RWPE1 (cell line): ENCODE data around the gene RPS8.
A peak's percentile ranks its signal among the peaks of the same experiment; 100 is the strongest.

Source experiments
- CTCF ChIA-PET: fragments of 350-600 bp; sonication (Branson Sonifier 250); formaldehyde crosslinking; extraction: SDS; loops from one replicate; lab custom pipeline; 2021; lab: Yijun Ruan, JAX
- POLR2A ChIA-PET: fragments of 400-600 bp; formaldehyde crosslinking; extraction: SDS; loops from one replicate; lab custom pipeline; 2020; ENCODE audit warnings: antibody characterized with exemption; ENCODE audit not compliant: low non-redundant PET; lab: Yijun Ruan, JAX
- DNase-seq: peaks from one replicate; pipeline ENCODE4 v3.0.0; 2012; ENCODE audit warnings: low spot score
- H3K27ac ChIP-seq: fragments of 450-650 bp; 2 replicates; pipeline ENCODE4 v1.5.1; 2017
- TF ChIP-seq, protein P1 (sequence below): fragments of 450-650 bp; conservative IDR thresholded peaks from 2 replicates; pipeline ENCODE4 v1.5.1; 2017; ENCODE audit warnings: low read depth, mild to moderate bottlenecking

RPS8 gene

DNA sequence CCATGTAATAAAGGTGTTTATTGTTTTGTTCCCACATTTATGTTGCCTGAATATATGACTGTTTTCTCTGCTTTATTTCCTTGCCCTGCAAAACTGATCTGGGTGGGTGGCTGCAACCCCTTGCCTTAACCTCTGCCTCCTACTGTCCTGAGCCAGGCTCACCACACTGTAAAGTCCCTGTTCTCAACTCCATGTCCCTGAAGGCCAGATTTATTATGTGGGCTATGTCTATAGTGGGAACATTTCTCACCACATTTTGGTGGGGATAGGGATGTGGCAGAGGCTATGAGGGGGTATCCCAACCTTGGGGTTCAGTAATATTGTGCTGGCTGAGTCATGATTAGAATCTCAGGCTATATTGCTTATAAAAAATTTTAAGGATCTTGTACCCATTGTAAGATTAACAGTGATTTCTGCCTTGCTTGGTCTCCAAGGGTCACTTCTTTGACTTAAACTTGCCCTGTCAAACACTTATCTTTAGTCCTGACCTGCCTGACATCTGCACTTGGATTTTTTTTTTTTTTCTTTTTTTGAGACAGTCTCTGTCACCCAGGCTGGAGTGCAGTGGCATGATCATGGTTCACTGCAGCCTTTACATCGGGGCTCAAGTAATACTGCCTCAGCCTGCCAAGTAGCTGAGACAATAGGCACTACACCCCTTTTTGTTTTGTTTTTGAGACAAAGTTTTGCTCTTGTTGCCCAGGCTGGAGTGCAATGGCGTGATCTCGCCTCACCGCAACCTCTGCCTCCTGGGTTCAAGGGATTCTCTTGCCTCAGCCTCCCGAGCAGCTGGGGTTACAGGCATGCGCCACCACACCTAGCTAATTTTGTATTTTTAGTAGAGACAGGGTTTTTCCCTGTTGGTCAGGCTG, 3.6 kb downstream of the RPS8 start:
- POLR2A ChIA-PET: no interaction called here
- TF ChIP-seq, protein P1, sequence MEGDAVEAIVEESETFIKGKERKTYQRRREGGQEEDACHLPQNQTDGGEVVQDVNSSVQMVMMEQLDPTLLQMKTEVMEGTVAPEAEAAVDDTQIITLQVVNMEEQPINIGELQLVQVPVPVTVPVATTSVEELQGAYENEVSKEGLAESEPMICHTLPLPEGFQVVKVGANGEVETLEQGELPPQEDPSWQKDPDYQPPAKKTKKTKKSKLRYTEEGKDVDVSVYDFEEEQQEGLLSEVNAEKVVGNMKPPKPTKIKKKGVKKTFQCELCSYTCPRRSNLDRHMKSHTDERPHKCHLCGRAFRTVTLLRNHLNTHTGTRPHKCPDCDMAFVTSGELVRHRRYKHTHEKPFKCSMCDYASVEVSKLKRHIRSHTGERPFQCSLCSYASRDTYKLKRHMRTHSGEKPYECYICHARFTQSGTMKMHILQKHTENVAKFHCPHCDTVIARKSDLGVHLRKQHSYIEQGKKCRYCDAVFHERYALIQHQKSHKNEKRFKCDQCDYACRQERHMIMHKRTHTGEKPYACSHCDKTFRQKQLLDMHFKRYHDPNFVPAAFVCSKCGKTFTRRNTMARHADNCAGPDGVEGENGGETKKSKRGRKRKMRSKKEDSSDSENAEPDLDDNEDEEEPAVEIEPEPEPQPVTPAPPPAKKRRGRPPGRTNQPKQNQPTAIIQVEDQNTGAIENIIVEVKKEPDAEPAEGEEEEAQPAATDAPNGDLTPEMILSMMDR: no peak
- CTCF ChIA-PET: no interaction called here
- H3K27ac ChIP-seq: peak overlapping the region; percentile 89
- DNase-seq: no peak

DNA sequence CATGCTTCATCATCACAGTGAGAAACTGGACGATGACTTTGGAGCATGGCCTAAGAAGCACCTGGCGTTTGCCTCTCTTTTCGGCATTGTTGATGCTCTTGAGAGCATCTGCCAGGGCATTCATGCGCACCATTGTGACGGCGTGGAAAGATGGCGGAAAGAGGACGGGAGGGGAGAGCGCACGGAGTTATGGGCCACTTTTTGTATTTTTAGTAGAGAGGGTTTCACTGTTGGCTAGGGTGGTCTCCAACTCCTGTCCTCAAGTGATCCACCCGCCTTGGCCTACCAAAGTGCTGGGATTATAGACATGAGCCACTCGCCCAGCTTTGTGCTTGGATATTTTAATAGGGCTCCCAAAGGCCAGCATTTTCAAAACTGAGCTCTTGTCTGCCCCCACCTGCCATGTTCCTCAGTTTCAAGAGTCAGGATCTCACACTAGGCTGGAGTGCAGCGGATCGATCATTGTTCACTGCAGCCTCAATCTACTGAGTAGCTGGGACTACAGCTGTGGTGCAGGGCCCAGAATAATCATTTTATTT, 5.3 kb downstream of the RPS8 start:
- DNase-seq: no peak
- ChIA-PET CTCF (interaction anchor here (1.2 kb wide), 1 partner anchor 28 kb away, joined by 4 read pairs; the partner anchor contains the start of gene BTBD19), POLR2A (interaction anchor here (0.6 kb wide), 1 partner anchor 720 kb away, joined by 10 read pairs; no protein-coding TSS in a partner anchor)
- TF ChIP-seq, protein P1: no peak
- peak overlapping the region; percentile 59 for H3K27ac ChIP-seq

DNA sequence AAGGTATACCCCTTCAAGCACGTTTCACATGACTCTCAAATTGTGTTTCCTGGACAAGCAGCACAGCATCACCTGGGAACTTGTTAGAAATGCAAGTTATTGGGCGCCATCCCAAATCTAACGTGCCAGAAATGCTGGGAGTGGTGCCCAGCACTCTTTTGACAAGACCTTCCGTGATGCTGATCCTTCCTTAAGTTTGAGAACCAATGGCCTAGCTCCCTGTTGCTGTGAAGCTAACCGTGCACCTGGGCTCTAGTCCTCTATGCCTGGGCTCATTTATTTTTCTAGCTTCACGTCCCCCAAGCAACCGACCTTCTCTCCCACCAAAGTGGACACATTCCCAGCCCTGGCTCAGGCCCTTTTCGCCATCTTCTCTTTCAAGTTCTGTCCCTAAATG, 8.4 kb downstream of the RPS8 start:
- CTCF ChIA-PET: interaction anchor here (0.8 kb wide), 1 partner anchor 9 kb away, joined by 3 read pairs; no protein-coding TSS in a partner anchor

DNA sequence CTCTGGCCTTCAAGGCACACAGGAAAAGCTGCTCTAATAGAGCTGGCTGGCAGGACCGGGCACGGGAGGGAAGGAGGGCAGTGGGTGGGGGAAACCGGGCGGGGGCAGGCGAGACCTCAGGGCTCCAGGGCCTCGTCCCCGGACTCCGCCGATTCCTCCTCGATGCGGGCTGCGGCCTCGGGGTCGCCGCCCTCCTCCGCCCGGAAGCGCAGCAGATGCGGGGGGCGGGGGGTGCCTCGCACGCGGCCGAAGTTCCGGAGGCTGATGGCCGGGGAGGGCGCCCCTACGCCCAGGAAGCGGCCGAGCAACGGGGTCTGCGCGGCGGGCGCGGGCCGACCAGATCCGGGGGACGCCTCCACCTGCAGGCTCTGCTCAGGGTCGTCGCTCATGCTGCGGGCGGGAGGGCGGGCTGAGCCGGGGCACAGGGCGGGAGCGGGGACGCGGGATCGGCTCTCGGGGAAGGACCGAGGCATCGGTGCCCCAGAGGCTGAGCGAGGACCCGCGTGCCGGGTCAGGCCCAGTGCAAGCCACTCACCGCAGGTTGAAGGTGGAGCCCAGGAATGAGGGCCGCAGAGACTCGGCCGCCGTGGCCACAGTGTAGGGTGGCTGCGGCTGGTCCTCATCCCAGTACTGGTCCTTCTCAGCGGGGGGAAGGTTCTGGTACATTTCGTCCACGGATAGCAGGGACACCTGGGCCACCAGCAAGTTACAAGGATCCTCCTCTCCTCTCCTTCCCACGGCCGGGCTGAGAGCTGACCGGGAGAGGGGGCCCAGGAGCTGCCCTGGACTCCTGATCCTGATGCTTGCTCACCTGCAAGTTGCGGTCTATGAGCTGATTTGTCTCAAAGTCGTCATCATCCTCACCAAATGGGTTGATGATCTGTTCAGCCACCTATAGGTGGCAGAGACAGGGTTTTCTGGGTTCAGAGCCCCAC, 9.0 kb downstream of the RPS8 start:
- CTCF ChIA-PET: interaction anchor here (0.6 kb wide), 1 partner anchor 199 kb away, joined by 3 read pairs; no protein-coding TSS in a partner anchor
- TF ChIP-seq, protein P1: no peak
- no peak for DNase-seq

More for the DNA sequence above, 8.4 kb downstream of the RPS8 start:
- POLR2A ChIA-PET: no interaction called here
- TF ChIP-seq, protein P1: no peak
- no peak for DNase-seq
- H3K27ac ChIP-seq: peak overlapping the region; percentile 19; the same call in 1 of the 2 replicates

DNA sequence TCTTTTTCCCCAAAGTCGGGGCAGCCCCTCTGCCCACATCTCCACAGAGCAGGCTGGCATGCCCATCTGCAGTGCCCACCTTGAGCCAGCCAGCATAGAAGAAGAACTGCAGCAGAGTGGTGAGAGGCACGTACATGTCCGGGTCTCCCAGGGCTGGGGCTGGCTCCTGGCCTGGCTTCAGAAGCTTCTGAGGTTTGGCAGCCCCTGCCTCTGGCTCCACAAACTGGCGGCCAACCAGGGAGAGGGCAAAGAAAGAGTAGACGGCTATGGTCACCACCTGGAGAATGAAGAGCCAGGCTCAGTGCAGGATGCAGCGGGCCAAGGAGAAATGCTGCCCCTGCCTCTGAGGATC, 9.7 kb downstream of the RPS8 start:
- ChIA-PET CTCF (interaction anchor here (0.7 kb wide), 1 partner anchor 126 kb away, joined by 3 read pairs; no protein-coding TSS in a partner anchor), POLR2A (no interaction called here)
- H3K27ac ChIP-seq: no peak overlapping the region
- no peak for DNase-seq
- TF ChIP-seq, protein P1: no peak

More for the DNA sequence above, 9.0 kb downstream of the RPS8 start:
- POLR2A ChIA-PET: no interaction called here
- H3K27ac ChIP-seq: peak overlapping the region; percentile 19; the same call in 1 of the 2 replicates
